ENCODE measurements around the gene RFC3. TPM values are rescaled to one million over a fixed set of nuclear protein-coding genes. Genes with fewer than 3 reads are reported as not detected.
"Not testable (repeated sequence)": the region's sequence is repeated elsewhere in the genome, so short reads cannot be mapped to it uniquely, and the experiment has no call there.

RFC3 gene
- total RNA-seq (ENCODE audit: insufficient read depth, low replicate concordance), result 17.3 TPM

GRCh38 chr13:33817901-33818706, at the start of gene RFC3:
TSS of gene RFC3 (plus strand) at chr13:33818149. CDS start at chr13:33818179, 30 bp downstream.
- peak; percentile 98 for DNase-seq (ENCODE audit: low spot score)

GRCh38 chr13:33771296-33771695, 46.7 kb upstream of the RFC3 start:
- no peak for DNase-seq (ENCODE audit: low spot score)

- DNase-seq (ENCODE audit: low spot score), result no peak
Observed at GRCh38 chr13:33773790-33774462, 44.0 kb upstream of the RFC3 start.

GRCh38 chr13:33775339-33776108, 42.4 kb upstream of the RFC3 start:
- no peak for DNase-seq (ENCODE audit: low spot score)

GRCh38 chr13:33776239-33776881, 41.6 kb upstream of the RFC3 start:
- no peak for DNase-seq (ENCODE audit: low spot score)

- DNase-seq (ENCODE audit: low spot score), result no peak
Observed at GRCh38 chr13:33782631-33783030, 35.3 kb upstream of the RFC3 start.

GRCh38 chr13:33783212-33783611, 34.7 kb upstream of the RFC3 start:
- not testable (repeated sequence) for DNase-seq (ENCODE audit: low spot score)

GRCh38 chr13:33784738-33785137, 33.2 kb upstream of the RFC3 start:
- no peak for DNase-seq (ENCODE audit: low spot score)

GRCh38 chr13:33785384-33785783, 32.6 kb upstream of the RFC3 start:
- no peak for DNase-seq (ENCODE audit: low spot score)

GRCh38 chr13:33787051-33787591, 30.8 kb upstream of the RFC3 start:
- DNase-seq (ENCODE audit: low spot score), result no peak

GRCh38 chr13:33789066-33789606, 28.8 kb upstream of the RFC3 start:
- DNase-seq (ENCODE audit: low spot score), result no peak

GRCh38 chr13:33789739-33790138, 28.2 kb upstream of the RFC3 start:
- DNase-seq (ENCODE audit: low spot score), result no peak

- no peak for DNase-seq (ENCODE audit: low spot score)
Observed at GRCh38 chr13:33793726-33794125, 24.2 kb upstream of the RFC3 start.

GRCh38 chr13:33794576-33794975, 23.4 kb upstream of the RFC3 start:
- DNase-seq (ENCODE audit: low spot score), result no peak

GRCh38 chr13:33796095-33796494, 21.9 kb upstream of the RFC3 start:
- no peak for DNase-seq (ENCODE audit: low spot score)

GRCh38 chr13:33797622-33798021, 20.3 kb upstream of the RFC3 start:
- DNase-seq (ENCODE audit: low spot score), result peak; percentile 2

- no peak for DNase-seq (ENCODE audit: low spot score)
Observed at GRCh38 chr13:33798023-33798422, 19.9 kb upstream of the RFC3 start.

- DNase-seq (ENCODE audit: low spot score), result peak; percentile 72
Observed at GRCh38 chr13:33799950-33800592, 17.9 kb upstream of the RFC3 start.

GRCh38 chr13:33800646-33801186, 17.2 kb upstream of the RFC3 start:
- DNase-seq (ENCODE audit: low spot score), result peak; percentile 4
